SK-N-MC (cell line): Measurements from ENCODE around the gene SMARCB1.

Source experiments
- EZH2 ChIP-seq: fragments of 200-600 bp; sonication (generic); IDR thresholded peaks from one replicate; pipeline ENCODE4 v1.6.1; 2017; ENCODE audit warnings: antibody characterized with exemption
- FOXP2 ChIP-seq: optimal IDR thresholded peaks from 2 replicates; pipeline ENCODE3; 2011; ENCODE audit warnings: mild to moderate bottlenecking, moderate library complexity; ENCODE audit not compliant: insufficient read depth; ENCODE audit errors: extremely low read length, control extremely low read depth
- POLR2AphosphoS5 ChIP-seq: IDR thresholded peaks from 2 replicates; pipeline ENCODE4 v1.6.1; 2012; ENCODE audit warnings: mild to moderate bottlenecking, low read depth, low read length, borderline replicate concordance

GRCh38 chr22:23781065-23781464 is 5.7 kb upstream of the SMARCB1 start:
- TF ChIP-seq EZH2 (no peak), POLR2AphosphoS5 (no peak), FOXP2 (no peak)
